Heart right ventricle (tissue), 16 donors: ENCODE measurements around the gene ECT2L. TPM values are rescaled to one million over a fixed set of nuclear protein-coding genes. Genes with fewer than 3 reads are reported as not detected.

Source experiments
- ATAC-seq, 8 donors: fragments of 200-7000 bp; cut with Tn5 transposase; one replicate each; pipeline ENCODE4 v1.9.1; 2020; ENCODE audit warnings: mild to moderate bottlenecking in 8 of 8, moderate library complexity in 8 of 8, moderate number of reproducible peaks in 1 of 8
- DNase-seq, 2 donors: peaks; one replicate each; pipeline ENCODE4 v3.0.0-alpha.2; 2020
- H3K27ac ChIP-seq, 10 donors: fragments of 200-600 bp; sonication (generic) in 2 of 10; one replicate each; pipeline versions ENCODE4 v1.5.0 to v1.8.0; 2020 to 2022; ENCODE audit warnings: mild to moderate bottlenecking in 3 of 10
- H3K27me3 ChIP-seq, 7 donors: fragments of 200-600 bp; one replicate each; pipeline ENCODE4 v1.8.0; 2021 to 2022; ENCODE audit warnings: mild to moderate bottlenecking in 2 of 7
- H3K36me3 ChIP-seq, 9 donors: fragments of 200-600 bp; sonication (generic) in 1 of 9; one replicate each; pipeline versions ENCODE4 v1.5.0 to v1.8.0; 2020 to 2022; ENCODE audit warnings: mild to moderate bottlenecking in 2 of 9
- H3K4me1 ChIP-seq, 9 donors: fragments of 200-600 bp; sonication (generic) in 1 of 9; one replicate each; pipeline versions ENCODE4 v1.5.0 to v1.8.0; 2020 to 2022; ENCODE audit warnings: mild to moderate bottlenecking in 4 of 9
- H3K4me3 ChIP-seq, 10 donors: fragments of 200-600 bp; sonication (generic) in 2 of 10; one replicate each; pipeline versions ENCODE4 v1.5.0 to v1.8.0; 2020 to 2022; ENCODE audit warnings: mild to moderate bottlenecking in 7 of 10, moderate library complexity in 2 of 10
- H3K9me3 ChIP-seq, 11 donors: fragments of 200-600 bp in 10 of 11; sonication (generic) in 2 of 11; one replicate each; pipeline versions ENCODE4 v1.5.0 to v1.8.0; 2013 to 2022; ENCODE audit warnings: mild to moderate bottlenecking in 2 of 11, control low read depth in 1 of 11, moderate library complexity in 1 of 11
- WGBS, 2 donors: extraction: QIAGEN DNeasy Blood & Tissue Kit; methylation state at CpG; one replicate each; pipeline ENCODE4 v1.1.7; 2013; ENCODE audit warnings: inconsistent platforms in 1 of 2; 5-methylcytosine and 5-hydroxymethylcytosine counted together
- intact Hi-C, 10 donors: fragments of 100-400 bp; cut with DNase I; formaldehyde crosslinking; loops; one replicate each; pipeline versions ENCODE4 v1.11.1 to v1.14.2; 2022
- polyA plus RNA-seq, 2 donors: library from polyadenylated mRNA; stranded (reverse); fragments of 200-250 nt; gene quantifications; one replicate each; pipeline ENCODE4 v1.2.3, GENCODE V29; 2013
- total RNA-seq, 10 donors: library from RNA; stranded (reverse); fragmentation: NEBNext Ultra II Directional in 3 of 10; extraction: Animal tissue kit (Norgen Biotek cat#: 25700) in 3 of 10; gene quantifications; one replicate each; pipeline versions ENCODE4 v1.2.1 to v1.2.4, GENCODE V29; 2021 to 2023
- TF ChIP-seq, protein P1 (sequence below), 9 donors: fragments of 200-600 bp; sonication (generic) in 2 of 9; IDR thresholded peaks; one replicate each; pipeline versions ENCODE4 v1.5.0 to v1.8.0; 2021 to 2022; ENCODE audit warnings: antibody characterized with exemption in 9 of 9, mild to moderate bottlenecking in 5 of 9, moderate library complexity in 1 of 9
- donor health status: Arrhythmogenic right ventricular cardiomyopathy.
- donor health status: ischemic (EF 13 %, LVEDD 7.1; RV severe dilation, severe dysfunction).
- donor health status: healthy with polysubstance abuse.
- donor health status: DM: no; HTN: yes; CAD: no.
- donor health status: DM: no; HTN: no; CAD: no.
- donor health status: ischemic (EF 25% LVEDD 6.9; RV normal size, moderate dysfunction).
- donor health status: ischemic (EF 25% LVEDD 5.7; RV mildly dilated, moderate dysfunction).
- donor health status: healthy.
- donor health status: DM: yes; HTN: yes; CAD: no.
- donor health status: Ischemic cardiomyopathy.
- donor health status: ischemic (EF 35%, LVEDD 5.7; RV mildly dilated, moderate dysfunction).
- donor health status: nonischemic (EF 11% LVEDD 7.7; RV severe dilation, severe dysfunction).
- donor health status: DM: yes; HTN: yes; CAD: no.
- donor health status: PGD.
- donor health status: ischemic (EF 29% LVEDD 5.4; RV normal size, mild dysfunction).
- donor health status: nonischemic (EF 23%, LVEDD 6.1; RV moderate dilation, normal function).

ECT2L gene
- total and polyA plus RNA-seq, 12 donors = 0.28 to 9.9 (median 3.0) TPM

DNA sequence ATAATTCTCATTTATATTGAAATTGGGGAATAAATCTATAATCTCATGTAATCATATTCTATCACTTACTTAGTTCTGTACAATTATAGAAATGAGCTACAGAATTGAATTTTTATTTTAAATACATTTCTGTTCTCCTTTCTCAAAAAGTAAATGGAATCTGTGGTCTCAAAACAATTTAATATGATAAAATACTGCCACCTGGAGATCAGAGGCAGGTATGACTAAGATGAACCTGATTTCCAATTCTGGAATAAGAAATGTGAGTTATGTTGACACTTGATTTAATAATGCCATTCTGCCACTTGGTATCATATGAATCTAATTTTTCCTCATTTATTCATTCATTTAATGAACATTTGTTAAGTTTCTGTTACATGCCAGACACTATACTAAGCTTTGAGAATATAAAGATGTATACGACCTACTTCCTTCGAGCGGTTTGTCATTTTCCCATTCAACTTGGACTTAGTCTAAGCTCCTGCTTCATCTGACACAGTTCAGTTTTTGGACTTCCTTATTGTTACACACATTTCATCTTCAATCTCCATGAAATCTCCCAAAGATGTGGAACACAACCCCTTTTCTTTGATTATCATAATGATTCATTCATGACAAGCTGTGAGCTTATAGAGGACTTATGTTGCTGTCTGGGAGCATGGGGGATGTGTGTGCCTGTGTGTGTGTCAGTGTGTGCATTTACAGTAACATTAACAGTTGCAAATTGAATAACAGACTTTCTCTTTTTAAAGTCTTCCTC, 29.8 kb upstream of the ECT2L start:
- H3K4me3 ChIP-seq = no peak overlapping the region
- no peaks in the 10 kb centered on the region for H3K27me3 ChIP-seq
- DNase-seq = no peak
- TF ChIP-seq, protein P1, sequence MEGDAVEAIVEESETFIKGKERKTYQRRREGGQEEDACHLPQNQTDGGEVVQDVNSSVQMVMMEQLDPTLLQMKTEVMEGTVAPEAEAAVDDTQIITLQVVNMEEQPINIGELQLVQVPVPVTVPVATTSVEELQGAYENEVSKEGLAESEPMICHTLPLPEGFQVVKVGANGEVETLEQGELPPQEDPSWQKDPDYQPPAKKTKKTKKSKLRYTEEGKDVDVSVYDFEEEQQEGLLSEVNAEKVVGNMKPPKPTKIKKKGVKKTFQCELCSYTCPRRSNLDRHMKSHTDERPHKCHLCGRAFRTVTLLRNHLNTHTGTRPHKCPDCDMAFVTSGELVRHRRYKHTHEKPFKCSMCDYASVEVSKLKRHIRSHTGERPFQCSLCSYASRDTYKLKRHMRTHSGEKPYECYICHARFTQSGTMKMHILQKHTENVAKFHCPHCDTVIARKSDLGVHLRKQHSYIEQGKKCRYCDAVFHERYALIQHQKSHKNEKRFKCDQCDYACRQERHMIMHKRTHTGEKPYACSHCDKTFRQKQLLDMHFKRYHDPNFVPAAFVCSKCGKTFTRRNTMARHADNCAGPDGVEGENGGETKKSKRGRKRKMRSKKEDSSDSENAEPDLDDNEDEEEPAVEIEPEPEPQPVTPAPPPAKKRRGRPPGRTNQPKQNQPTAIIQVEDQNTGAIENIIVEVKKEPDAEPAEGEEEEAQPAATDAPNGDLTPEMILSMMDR (IDR thresholded peaks at IDR 0.05) = peak; percentile 34 to 86 (median 70)
- no peak for ATAC-seq
- intact Hi-C loops = loop anchor here (1.0 to 10.0 kb wide), 16 partner anchors 71 to 654 kb away; no protein-coding TSS in a partner anchor
- no peaks in the 10 kb centered on the region for H3K9me3 ChIP-seq
- 94 to 95% methylated on average over 3 of the region's 3 CpGs for WGBS, 2 donors
- H3K27ac ChIP-seq = no peak overlapping the region
- no peaks in the 10 kb centered on the region for H3K4me1 ChIP-seq
- H3K36me3 ChIP-seq = no peaks in the 10 kb centered on the region

DNA sequence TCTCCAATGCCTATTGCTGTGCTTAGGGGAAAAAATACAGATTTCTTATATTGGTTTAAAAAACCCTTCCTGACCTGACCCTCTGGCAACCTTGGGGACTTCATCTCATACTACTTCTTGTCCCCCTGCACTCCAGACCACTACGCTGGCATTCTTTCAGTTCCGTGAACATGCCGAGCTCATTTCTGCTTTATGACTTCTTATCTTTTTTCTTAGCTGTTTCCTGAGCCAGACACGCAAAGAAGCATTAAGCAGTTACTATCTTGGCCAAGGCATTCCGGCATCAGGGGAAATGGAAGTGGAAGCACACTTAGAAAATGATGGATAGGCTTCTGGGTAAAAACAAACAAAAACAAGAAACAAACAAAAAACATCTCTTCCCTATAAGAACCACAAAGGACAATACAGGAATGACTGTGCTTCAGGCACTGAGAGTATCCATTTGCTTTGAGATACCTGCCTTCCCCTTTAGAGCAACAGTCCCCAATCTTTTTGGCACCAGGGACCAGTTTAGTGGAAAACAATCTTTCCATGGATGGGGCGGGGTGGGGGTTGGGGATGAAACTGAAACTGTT, 26.7 kb upstream of the ECT2L start:
- ATAC-seq (no peak), DNase-seq (no peak)
- TF ChIP-seq, protein P1 (IDR thresholded peaks at IDR 0.05) = no peak
- H3K27ac ChIP-seq = no peak overlapping the region
- 36 to 42% methylated on average over 6 of the region's 6 CpGs for WGBS, 2 donors
- H3K36me3 ChIP-seq = no peaks in the 10 kb centered on the region
- no peaks in the 10 kb centered on the region for H3K9me3 ChIP-seq
- H3K4me1 ChIP-seq = peaks cover 0 to 10% (median 8%) of the 10 kb centered on the region in 9 donors
- no peaks in the 10 kb centered on the region for H3K27me3 ChIP-seq
- H3K4me3 ChIP-seq = no peak overlapping the region
- intact Hi-C loops = loop anchor here in 9 of 10 donors (5.0 to 10.0 kb wide), 8 partner anchors 74 to 657 kb away; no protein-coding TSS in a partner anchor

DNA sequence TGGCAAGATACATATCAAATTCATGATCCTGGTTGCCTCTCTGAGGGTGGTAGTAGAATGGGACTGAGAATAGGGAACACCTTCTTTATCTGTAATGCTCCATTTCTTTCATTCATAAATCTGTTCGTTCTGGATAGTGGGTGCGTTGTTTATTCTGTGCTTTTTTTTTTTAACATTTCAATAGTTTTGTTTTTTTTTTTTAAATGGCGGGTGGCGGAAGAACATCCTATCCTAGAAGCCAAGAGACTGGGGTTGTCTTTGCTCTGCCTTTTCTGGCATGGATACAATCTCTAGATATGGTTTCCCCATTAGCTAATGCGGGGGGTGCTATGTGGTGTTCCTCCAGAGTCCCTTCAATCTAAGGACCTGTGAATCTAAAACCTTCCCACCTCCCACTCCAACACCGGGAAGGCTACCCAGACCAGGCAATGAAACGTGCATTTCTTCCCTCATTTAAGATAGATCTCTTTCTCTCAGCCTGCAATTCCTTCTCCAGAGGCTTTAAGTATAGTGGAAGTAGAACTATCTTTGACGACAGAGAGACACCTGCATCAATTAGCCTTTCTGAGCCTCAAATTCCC, 23.2 kb upstream of the ECT2L start:
- Histone ChIP-seq H3K4me1 (peaks cover 2 to 30% (median 22%) of the 10 kb centered on the region in 9 donors), H3K4me3 (peak overlapping the region; percentile 69 to 96 (median 84)), H3K27ac (peak overlapping the region in 9 of 10 donors; percentile 90 to 99 (median 96)), H3K9me3 (no peaks in the 10 kb centered on the region), H3K36me3 (peaks cover 0 to 22% (median 0%) of the 10 kb centered on the region in 9 donors), H3K27me3 (no peaks in the 10 kb centered on the region)
- TF ChIP-seq, protein P1 (IDR thresholded peaks at IDR 0.05) = no peak
- ATAC-seq = no peak
- WGBS, 2 donors = 12 to 13% methylated on average over 8 of the region's 8 CpGs
- no peak for DNase-seq
- intact Hi-C loops = loop anchor here in 3 of 10 donors (2.0 to 5.0 kb wide), 3 partner anchors 180 to 365 kb away; no protein-coding TSS in a partner anchor
